Measurements from ENCODE around the gene C15orf40.

DNA sequence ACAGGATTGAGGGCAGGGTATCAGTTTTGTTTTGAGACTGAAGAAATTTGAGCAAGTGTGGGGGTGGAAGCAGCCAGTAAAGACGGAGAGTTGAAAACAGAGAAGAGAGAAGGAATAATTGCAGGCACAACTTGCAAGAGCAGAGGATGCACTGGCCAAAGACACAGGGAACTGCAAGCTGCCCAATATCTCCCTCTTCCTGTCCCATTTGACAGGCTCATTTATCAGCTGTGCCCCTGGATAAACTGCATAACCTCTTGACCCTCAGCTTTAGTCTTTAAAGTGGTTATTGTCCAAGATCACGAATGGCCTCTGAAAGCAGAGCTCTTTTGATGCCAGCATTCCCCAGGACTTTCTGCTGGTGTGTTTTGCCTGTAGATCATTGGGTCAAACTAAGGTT is 30.5 kb downstream of the C15orf40 start:
- TF ChIP-seq ZNF445 (CRISPR knock-in tag; IDR thresholded peaks at IDR 0.05; ENCODE audit: low read depth) = no peak
- TF ChIP-seq, protein P1, sequence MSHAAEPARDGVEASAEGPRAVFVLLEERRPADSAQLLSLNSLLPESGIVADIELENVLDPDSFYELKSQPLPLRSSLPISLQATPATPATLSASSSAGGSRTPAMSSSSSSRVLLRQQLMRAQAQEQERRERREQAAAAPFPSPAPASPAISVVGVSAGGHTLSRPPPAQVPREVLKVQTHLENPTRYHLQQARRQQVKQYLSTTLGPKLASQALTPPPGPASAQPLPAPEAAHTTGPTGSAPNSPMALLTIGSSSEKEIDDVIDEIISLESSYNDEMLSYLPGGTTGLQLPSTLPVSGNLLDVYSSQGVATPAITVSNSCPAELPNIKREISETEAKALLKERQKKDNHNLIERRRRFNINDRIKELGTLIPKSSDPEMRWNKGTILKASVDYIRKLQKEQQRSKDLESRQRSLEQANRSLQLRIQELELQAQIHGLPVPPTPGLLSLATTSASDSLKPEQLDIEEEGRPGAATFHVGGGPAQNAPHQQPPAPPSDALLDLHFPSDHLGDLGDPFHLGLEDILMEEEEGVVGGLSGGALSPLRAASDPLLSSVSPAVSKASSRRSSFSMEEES (CRISPR knock-in tag; IDR thresholded peaks at IDR 0.05) = no peak
- TF ChIP-seq, protein P2, sequence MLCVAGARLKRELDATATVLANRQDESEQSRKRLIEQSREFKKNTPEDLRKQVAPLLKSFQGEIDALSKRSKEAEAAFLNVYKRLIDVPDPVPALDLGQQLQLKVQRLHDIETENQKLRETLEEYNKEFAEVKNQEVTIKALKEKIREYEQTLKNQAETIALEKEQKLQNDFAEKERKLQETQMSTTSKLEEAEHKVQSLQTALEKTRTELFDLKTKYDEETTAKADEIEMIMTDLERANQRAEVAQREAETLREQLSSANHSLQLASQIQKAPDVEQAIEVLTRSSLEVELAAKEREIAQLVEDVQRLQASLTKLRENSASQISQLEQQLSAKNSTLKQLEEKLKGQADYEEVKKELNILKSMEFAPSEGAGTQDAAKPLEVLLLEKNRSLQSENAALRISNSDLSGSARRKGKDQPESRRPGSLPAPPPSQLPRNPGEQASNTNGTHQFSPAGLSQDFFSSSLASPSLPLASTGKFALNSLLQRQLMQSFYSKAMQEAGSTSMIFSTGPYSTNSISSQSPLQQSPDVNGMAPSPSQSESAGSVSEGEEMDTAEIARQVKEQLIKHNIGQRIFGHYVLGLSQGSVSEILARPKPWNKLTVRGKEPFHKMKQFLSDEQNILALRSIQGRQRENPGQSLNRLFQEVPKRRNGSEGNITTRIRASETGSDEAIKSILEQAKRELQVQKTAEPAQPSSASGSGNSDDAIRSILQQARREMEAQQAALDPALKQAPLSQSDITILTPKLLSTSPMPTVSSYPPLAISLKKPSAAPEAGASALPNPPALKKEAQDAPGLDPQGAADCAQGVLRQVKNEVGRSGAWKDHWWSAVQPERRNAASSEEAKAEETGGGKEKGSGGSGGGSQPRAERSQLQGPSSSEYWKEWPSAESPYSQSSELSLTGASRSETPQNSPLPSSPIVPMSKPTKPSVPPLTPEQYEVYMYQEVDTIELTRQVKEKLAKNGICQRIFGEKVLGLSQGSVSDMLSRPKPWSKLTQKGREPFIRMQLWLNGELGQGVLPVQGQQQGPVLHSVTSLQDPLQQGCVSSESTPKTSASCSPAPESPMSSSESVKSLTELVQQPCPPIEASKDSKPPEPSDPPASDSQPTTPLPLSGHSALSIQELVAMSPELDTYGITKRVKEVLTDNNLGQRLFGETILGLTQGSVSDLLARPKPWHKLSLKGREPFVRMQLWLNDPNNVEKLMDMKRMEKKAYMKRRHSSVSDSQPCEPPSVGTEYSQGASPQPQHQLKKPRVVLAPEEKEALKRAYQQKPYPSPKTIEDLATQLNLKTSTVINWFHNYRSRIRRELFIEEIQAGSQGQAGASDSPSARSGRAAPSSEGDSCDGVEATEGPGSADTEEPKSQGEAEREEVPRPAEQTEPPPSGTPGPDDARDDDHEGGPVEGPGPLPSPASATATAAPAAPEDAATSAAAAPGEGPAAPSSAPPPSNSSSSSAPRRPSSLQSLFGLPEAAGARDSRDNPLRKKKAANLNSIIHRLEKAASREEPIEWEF (CRISPR knock-in tag; IDR thresholded peaks at IDR 0.05) = no peak

Data from K562 (cell line).